Measurements from ENCODE around the gene ATP2B1.

The ATP2B1 gene

DNA sequence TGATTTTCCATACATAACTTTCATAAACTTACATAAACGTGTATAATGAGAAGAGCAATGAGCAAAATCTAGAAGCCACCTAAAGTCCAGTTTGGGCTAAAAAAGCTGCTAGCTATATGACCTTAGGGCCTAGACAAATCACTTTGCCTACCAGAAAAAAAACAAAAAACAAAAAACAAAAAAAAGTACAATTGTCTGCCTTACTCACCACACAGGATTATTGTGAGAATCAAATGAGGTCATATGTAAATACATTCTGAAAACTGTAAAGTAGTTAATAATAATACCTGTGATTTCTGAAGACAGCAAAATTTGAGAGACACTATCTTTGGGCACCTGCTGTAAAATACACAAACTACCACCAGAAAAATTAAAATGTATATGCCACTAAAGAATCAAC is 4.2 kb downstream of the ATP2B1 start:
- TF ChIP-seq, protein P1, sequence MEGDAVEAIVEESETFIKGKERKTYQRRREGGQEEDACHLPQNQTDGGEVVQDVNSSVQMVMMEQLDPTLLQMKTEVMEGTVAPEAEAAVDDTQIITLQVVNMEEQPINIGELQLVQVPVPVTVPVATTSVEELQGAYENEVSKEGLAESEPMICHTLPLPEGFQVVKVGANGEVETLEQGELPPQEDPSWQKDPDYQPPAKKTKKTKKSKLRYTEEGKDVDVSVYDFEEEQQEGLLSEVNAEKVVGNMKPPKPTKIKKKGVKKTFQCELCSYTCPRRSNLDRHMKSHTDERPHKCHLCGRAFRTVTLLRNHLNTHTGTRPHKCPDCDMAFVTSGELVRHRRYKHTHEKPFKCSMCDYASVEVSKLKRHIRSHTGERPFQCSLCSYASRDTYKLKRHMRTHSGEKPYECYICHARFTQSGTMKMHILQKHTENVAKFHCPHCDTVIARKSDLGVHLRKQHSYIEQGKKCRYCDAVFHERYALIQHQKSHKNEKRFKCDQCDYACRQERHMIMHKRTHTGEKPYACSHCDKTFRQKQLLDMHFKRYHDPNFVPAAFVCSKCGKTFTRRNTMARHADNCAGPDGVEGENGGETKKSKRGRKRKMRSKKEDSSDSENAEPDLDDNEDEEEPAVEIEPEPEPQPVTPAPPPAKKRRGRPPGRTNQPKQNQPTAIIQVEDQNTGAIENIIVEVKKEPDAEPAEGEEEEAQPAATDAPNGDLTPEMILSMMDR (IDR thresholded peaks at IDR 0.05; ENCODE audit: low read depth, low read length) = no peak
- peaks cover 12% of the 10 kb centered on the region for H3K36me3 ChIP-seq
- H3K4me3 ChIP-seq (ENCODE audit: low read depth, low read length) = no peak overlapping the region
- H3K9me3 ChIP-seq (ENCODE audit: severe bottlenecking) = no peaks in the 10 kb centered on the region
- no peaks in the 10 kb centered on the region for H3K27me3 ChIP-seq (ENCODE audit: insufficient read depth, low read depth, severe bottlenecking)
- no peak overlapping the region for H3K27ac ChIP-seq
- no peak for DNase-seq

DNA sequence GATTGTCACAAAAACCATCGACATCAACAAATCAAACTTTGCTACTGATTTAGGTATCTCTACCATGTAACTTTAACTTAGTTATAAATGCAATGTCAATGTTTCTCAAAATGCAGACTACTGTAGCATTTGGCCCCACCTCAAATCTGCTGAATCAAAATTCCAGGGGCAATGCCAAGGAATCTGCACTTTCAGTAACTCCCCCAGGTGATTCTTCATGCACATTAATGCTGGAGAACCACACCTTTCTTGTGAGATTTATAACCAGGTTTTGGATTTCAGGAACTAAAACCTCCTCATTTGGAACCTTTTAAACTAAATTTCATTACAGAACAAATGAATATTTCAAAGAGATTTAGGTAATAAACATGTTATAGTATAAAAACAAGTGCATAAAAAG is 4.9 kb downstream of the ATP2B1 start:
- Histone ChIP-seq H3K36me3 (peaks cover 12% of the 10 kb centered on the region), H3K4me3 (ENCODE audit: low read depth, low read length) (no peak overlapping the region), H3K27ac (no peak overlapping the region), H3K27me3 (ENCODE audit: insufficient read depth, low read depth, severe bottlenecking) (no peaks in the 10 kb centered on the region), H3K9me3 (ENCODE audit: severe bottlenecking) (no peaks in the 10 kb centered on the region)
- DNase-seq = no peak
- TF ChIP-seq, protein P1 (IDR thresholded peaks at IDR 0.05; ENCODE audit: low read depth, low read length) = no peak

DNA sequence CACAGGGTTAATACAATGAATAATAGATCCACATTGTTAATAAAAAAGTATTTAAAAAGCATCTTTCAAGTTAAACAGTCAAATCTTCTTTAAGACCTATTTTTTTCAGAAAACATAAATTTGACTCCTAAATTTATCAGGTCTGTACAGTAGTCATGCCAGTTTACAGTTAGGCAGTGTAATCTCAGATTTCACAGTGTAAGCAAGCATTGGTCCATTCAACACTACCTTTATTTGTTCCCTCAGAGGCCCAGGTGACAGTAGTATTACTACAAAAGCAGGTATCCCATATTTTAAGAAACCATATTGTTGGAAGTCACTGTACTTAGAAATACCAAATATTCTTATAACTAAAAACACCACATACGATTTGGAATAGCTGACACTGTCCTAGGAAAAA is 6.1 kb downstream of the ATP2B1 start:
- Histone ChIP-seq H3K36me3 (peaks cover 2% of the 10 kb centered on the region; the same call in 1 of the 2 replicates), H3K27ac (no peak overlapping the region), H3K9me3 (ENCODE audit: severe bottlenecking) (no peaks in the 10 kb centered on the region), H3K27me3 (ENCODE audit: insufficient read depth, low read depth, severe bottlenecking) (no peaks in the 10 kb centered on the region), H3K4me3 (ENCODE audit: low read depth, low read length) (no peak overlapping the region)
- no peak for DNase-seq
- TF ChIP-seq, protein P1 (IDR thresholded peaks at IDR 0.05; ENCODE audit: low read depth, low read length) = no peak

DNA sequence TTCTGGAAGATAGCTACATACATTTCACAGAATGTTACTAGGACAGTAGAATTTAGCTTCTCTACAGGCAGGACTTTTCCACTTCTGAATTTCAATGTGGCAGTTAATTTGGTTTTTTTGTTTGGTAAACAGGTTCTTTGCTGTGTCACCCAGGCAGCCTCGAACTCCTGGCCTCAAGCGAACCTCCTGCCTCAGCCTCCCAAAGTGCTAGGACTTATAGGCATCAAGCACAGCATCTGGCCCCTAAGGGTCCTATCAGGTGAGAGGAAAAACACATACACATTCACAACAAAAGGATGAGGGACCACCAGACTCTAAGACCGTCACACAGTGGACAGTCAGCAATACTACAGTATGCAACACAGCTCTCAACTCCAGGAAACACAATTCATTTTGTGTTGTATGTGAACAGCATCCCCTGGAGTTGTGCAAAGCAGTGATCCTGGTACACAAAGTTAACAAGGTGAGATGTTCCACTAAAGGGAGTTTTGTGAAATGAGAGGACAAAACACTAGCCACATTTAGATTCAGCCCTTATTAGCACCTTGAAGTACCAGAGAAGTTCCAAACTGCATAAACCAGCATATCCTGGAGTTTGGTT is 6.9 kb downstream of the ATP2B1 start:
- Histone ChIP-seq H3K9me3 (ENCODE audit: severe bottlenecking) (no peaks in the 10 kb centered on the region), H3K27ac (no peak overlapping the region), H3K36me3 (no peaks in the 10 kb centered on the region; the same call in 1 of the 2 replicates), H3K4me3 (ENCODE audit: low read depth, low read length) (no peak overlapping the region), H3K27me3 (ENCODE audit: insufficient read depth, low read depth, severe bottlenecking) (no peaks in the 10 kb centered on the region)
- TF ChIP-seq, protein P1 (IDR thresholded peaks at IDR 0.05; ENCODE audit: low read depth, low read length) = no peak
- DNase-seq = no peak

DNA sequence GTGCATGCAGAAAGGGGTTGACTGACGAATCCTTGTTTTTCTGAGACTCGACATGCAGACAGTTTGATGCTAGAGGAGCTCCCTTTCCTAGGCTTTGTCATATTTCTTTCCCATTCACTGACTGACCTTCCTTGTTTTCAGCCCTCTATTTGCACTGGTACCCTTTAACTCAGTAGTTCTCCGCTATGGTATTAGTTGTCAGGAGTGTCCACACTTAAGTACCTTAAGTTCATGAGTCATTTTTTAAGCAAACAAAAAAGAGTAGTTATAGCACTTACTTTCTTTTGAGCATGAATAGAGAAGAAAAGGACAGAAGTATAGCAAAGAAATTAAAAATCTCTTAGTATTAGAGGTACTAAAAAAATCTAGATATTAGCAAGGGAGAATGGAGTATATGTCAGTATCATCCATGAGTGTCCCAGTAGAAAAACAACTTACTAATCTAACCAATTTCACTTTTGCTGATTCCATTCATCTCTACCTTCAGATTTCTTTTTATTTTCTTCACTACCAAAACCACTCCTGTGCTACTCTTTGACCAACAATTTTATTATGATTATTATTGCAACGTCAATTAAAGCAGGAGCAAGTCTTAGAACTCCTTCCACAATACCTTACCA is 8.3 kb downstream of the ATP2B1 start:
- no peak overlapping the region for H3K4me3 ChIP-seq (ENCODE audit: low read depth, low read length)
- no peaks in the 10 kb centered on the region for H3K9me3 ChIP-seq (ENCODE audit: severe bottlenecking)
- H3K36me3 ChIP-seq = no peaks in the 10 kb centered on the region; the same call in 1 of the 2 replicates
- no peak overlapping the region for H3K27ac ChIP-seq
- TF ChIP-seq, protein P1 (IDR thresholded peaks at IDR 0.05; ENCODE audit: low read depth, low read length) = no peak
- DNase-seq = no peak
- no peaks in the 10 kb centered on the region for H3K27me3 ChIP-seq (ENCODE audit: insufficient read depth, low read depth, severe bottlenecking)

All from WERI-Rb-1 (cell line).